HG03060 (cell line): ENCODE results near the gene LRRC8B.

Experiments used
- ATAC-seq: cut with Tn5 transposase; IDR thresholded peaks from one replicate; pipeline ENCODE4 v1.9.1; 2021; ENCODE audit warnings: low read depth, moderate number of reproducible peaks; ENCODE audit not compliant: unreplicated experiment

Gene LRRC8B

GRCh38 chr1:89546082-89546889 is 21.7 kb downstream of the LRRC8B start:
- no peak for ATAC-seq

GRCh38 chr1:89546934-89547562 is 22.4 kb downstream of the LRRC8B start:
- ATAC-seq: no peak

- no peak for ATAC-seq
Measured at GRCh38 chr1:89547563-89548116, 23.0 kb downstream of the LRRC8B start.

GRCh38 chr1:89548122-89548857 is 23.7 kb downstream of the LRRC8B start:
- no peak for ATAC-seq

GRCh38 chr1:89550995-89551394 is 26.4 kb downstream of the LRRC8B start:
- no peak for ATAC-seq

- ATAC-seq: peak; percentile 67
Measured at GRCh38 chr1:89552471-89553081, 27.9 kb downstream of the LRRC8B start.

- no peak for ATAC-seq
Measured at GRCh38 chr1:89553157-89553556, 28.5 kb downstream of the LRRC8B start.

GRCh38 chr1:89555550-89555949 is 30.9 kb downstream of the LRRC8B start:
- no peak for ATAC-seq

GRCh38 chr1:89556726-89557444 is 32.3 kb downstream of the LRRC8B start:
- no peak for ATAC-seq

- ATAC-seq: no peak
Measured at GRCh38 chr1:89557445-89557825, 32.8 kb downstream of the LRRC8B start.

GRCh38 chr1:89557956-89558355 is 33.3 kb downstream of the LRRC8B start:
- ATAC-seq: no peak

- no peak for ATAC-seq
Measured at GRCh38 chr1:89563957-89564604, 39.5 kb downstream of the LRRC8B start.

GRCh38 chr1:89565521-89565920 is 40.9 kb downstream of the LRRC8B start:
- ATAC-seq: no peak

GRCh38 chr1:89566761-89567174 is 42.1 kb downstream of the LRRC8B start:
- ATAC-seq: no peak

GRCh38 chr1:89567797-89568196 is 43.2 kb downstream of the LRRC8B start:
- ATAC-seq: no peak

- ATAC-seq: no peak
Measured at GRCh38 chr1:89573410-89573809, 48.8 kb downstream of the LRRC8B start.

- ATAC-seq: no peak
Measured at GRCh38 chr1:89574621-89575020, 50.0 kb downstream of the LRRC8B start.

- no peak for ATAC-seq
Measured at GRCh38 chr1:89575207-89575606, 50.6 kb downstream of the LRRC8B start.

- no peak for ATAC-seq
Measured at GRCh38 chr1:89576013-89576412, 51.4 kb downstream of the LRRC8B start.

- ATAC-seq: no peak
Measured at GRCh38 chr1:89578151-89578550, 53.5 kb downstream of the LRRC8B start.
